A673 (cell line): ENCODE results near the gene WNT8A. TPM values are rescaled to one million over a fixed set of nuclear protein-coding genes. Genes with fewer than 3 reads are reported as not detected.

ENCODE experiments used
- BruUV-seq: library from RNA; stranded (reverse); fragments of 400-500 nt; replicated peaks from 2 replicates; lab custom pipeline; 2021; lab: Mats Ljungman, UMichigan
- CTCF ChIA-PET: fragments of 300-600 bp; sonication (Branson Sonifier 250); formaldehyde crosslinking; loops from one replicate; lab custom pipeline; 2022; ENCODE audit warnings: antibody characterized with exemption; lab: Charles Lee
- POLR2A ChIA-PET: fragments of 300-600 bp; sonication (Branson Sonifier 250); formaldehyde crosslinking; loops from one replicate; lab custom pipeline; 2022; ENCODE audit warnings: antibody characterized with exemption; ENCODE audit not compliant: low non-redundant PET; lab: Charles Lee
- DNase-seq: peaks from one replicate; pipeline ENCODE4 v3.0.0-alpha.2; 2015; ENCODE audit warnings: low spot score
- H3K27ac ChIP-seq: fragments of 200-600 bp; sonication (generic); 2 replicates; pipeline ENCODE4 v1.5.1; 2016; ENCODE audit warnings: mixed run types, low read depth, mild to moderate bottlenecking, mixed read lengths, antibody characterized with exemption, low read length; ENCODE audit not compliant: poor library complexity, severe bottlenecking
- H3K27me3 ChIP-seq: fragments of 200-600 bp; sonication (generic); replicated peaks from 2 replicates; pipeline ENCODE4 v1.6.1; 2017; ENCODE audit warnings: mixed run types, low read depth, mild to moderate bottlenecking, mixed read lengths, antibody characterized with exemption, low read length; ENCODE audit not compliant: insufficient read depth, poor library complexity
- H3K36me3 ChIP-seq: fragments of 200-600 bp; sonication (generic); 2 replicates; pipeline ENCODE4 v1.6.1; 2016; ENCODE audit warnings: mixed run types, mild to moderate bottlenecking, mixed read lengths, antibody characterized with exemption, low read length; ENCODE audit not compliant: insufficient read depth, poor library complexity, severe bottlenecking
- H3K4me1 ChIP-seq: fragments of 200-600 bp; sonication (generic); 2 replicates; pipeline ENCODE4 v1.6.1; 2017; ENCODE audit warnings: mixed run types, mild to moderate bottlenecking, mixed read lengths, antibody characterized with exemption, low read length; ENCODE audit not compliant: insufficient read depth, poor library complexity, severe bottlenecking
- H3K4me3 ChIP-seq: fragments of 200-600 bp; sonication (generic); 2 replicates; pipeline ENCODE4 v1.5.1; 2016; ENCODE audit warnings: low read depth, mixed run types, mild to moderate bottlenecking, mixed read lengths, low read length; ENCODE audit not compliant: poor library complexity, severe bottlenecking
- H3K9me3 ChIP-seq: fragments of 200-600 bp; sonication (generic); 2 replicates; pipeline ENCODE4 v1.6.1; 2016; ENCODE audit warnings: mixed run types, low read depth, mild to moderate bottlenecking, mixed read lengths, antibody characterized with exemption, low read length; ENCODE audit not compliant: poor library complexity, severe bottlenecking
- CTCF ChIP-seq: fragments of 300-800, 200-600 bp; sonication (generic); conservative IDR thresholded peaks from 2 replicates; pipeline ENCODE4 v1.5.1; 2017; ENCODE audit warnings: low read depth, mild to moderate bottlenecking, antibody characterized with exemption, low read length, moderate library complexity, mixed read lengths
- EZH2 ChIP-seq: fragments of 200-600 bp; sonication (generic); IDR thresholded peaks from 2 replicates; pipeline ENCODE4 v1.6.1; 2017; ENCODE audit warnings: borderline replicate concordance, low read depth, mild to moderate bottlenecking, mixed read lengths, antibody characterized with exemption, low read length; ENCODE audit not compliant: poor library complexity, severe bottlenecking
- intact Hi-C: fragments of 100-400 bp; cut with micrococcal nuclease; formaldehyde crosslinking; loops from one replicate; pipeline ENCODE4 v1.10.0; 2022; ENCODE audit not compliant: unreplicated experiment
- total RNA-seq: library from RNA; stranded (reverse); gene quantifications from 2 replicates; pipeline ENCODE4 v1.2.3, GENCODE V29; 2021

WNT8A gene
- total RNA-seq, 1 experiment from 2014 or later: not detected

GRCh38 chr5:138095100-138095907 lies 11.5 kb downstream of the WNT8A start:
- ChIA-PET POLR2A (no interaction called here), CTCF (no interaction called here)
- intact Hi-C loops: no loop called here
- Histone ChIP-seq H3K27me3 (peaks cover 14% of the 10 kb centered on the region), H3K36me3 (no peaks in the 10 kb centered on the region), H3K9me3 (no peaks in the 10 kb centered on the region), H3K4me3 (no peak overlapping the region), H3K4me1 (no peaks in the 10 kb centered on the region), H3K27ac (no peak overlapping the region)
- TF ChIP-seq CTCF (no peak), EZH2 (no peak)
- BruUV-seq: no TSS peak
- no peak for DNase-seq

GRCh38 chr5:138096363-138096762 lies 12.5 kb downstream of the WNT8A start:
- Histone ChIP-seq H3K36me3 (no peaks in the 10 kb centered on the region), H3K4me3 (no peak overlapping the region), H3K4me1 (no peaks in the 10 kb centered on the region), H3K27ac (no peak overlapping the region), H3K27me3 (peaks cover 14% of the 10 kb centered on the region), H3K9me3 (no peaks in the 10 kb centered on the region)
- CTCF ChIA-PET: no interaction called here
- BruUV-seq: no TSS peak
- POLR2A ChIA-PET: no interaction called here
- intact Hi-C loops: no loop called here
- no peak for TF ChIP-seq CTCF
- no peak for TF ChIP-seq EZH2
- no peak for DNase-seq

GRCh38 chr5:138096997-138097828 lies 13.4 kb downstream of the WNT8A start:
- no peak overlapping the region for H3K4me3 ChIP-seq
- H3K36me3 ChIP-seq: no peaks in the 10 kb centered on the region
- intact Hi-C loops: no loop called here
- CTCF ChIA-PET: no interaction called here
- peaks cover 12% of the 10 kb centered on the region for H3K27me3 ChIP-seq
- no peak overlapping the region for H3K27ac ChIP-seq
- TF ChIP-seq CTCF (no peak), EZH2 (no peak)
- no peaks in the 10 kb centered on the region for H3K4me1 ChIP-seq
- H3K9me3 ChIP-seq: no peaks in the 10 kb centered on the region
- BruUV-seq: no TSS peak
- POLR2A ChIA-PET: no interaction called here
- DNase-seq: no peak
